SU-DHL-6 (cell line): ENCODE measurements around the gene HSD3B7.

Source experiments
- H2AFZ ChIP-seq: fragments of 200-600 bp; sonication (generic); 2 replicates; pipeline ENCODE4 v1.6.1; 2014; ENCODE audit warnings: low read depth, mild to moderate bottlenecking, moderate library complexity, mixed read lengths, antibody characterized with exemption, low read length; ENCODE audit not compliant: severe bottlenecking
- H3F3A ChIP-seq: fragments of 200-600 bp; shearing (Covaris generic); 2 replicates; pipeline ENCODE4 v1.6.0; 2016; ENCODE audit warnings: antibody characterized with exemption, mild to moderate bottlenecking; ENCODE audit not compliant: insufficient read depth
- H3K27ac ChIP-seq: fragments of 200-600 bp; sonication (generic); 2 replicates; pipeline ENCODE4 v1.5.1; 2016; ENCODE audit warnings: low read depth, mild to moderate bottlenecking, low read length, moderate library complexity, mixed read lengths
- H3K27me3 ChIP-seq: fragments of 200-600 bp; sonication (generic), shearing (Covaris generic); 2 replicates; pipeline ENCODE4 v1.6.0; 2014; ENCODE audit warnings: mild to moderate bottlenecking, low read length
- H3K36me3 ChIP-seq: fragments of 200-600 bp; sonication (generic); 2 replicates; pipeline ENCODE4 v1.6.1; 2014; ENCODE audit warnings: mild to moderate bottlenecking, low read length, mixed read lengths
- H3K4me2 ChIP-seq: fragments of 300-600, 200-600 bp; shearing (Covaris generic), sonication (generic); 2 replicates; pipeline ENCODE4 v1.6.0; 2014; ENCODE audit warnings: low read length, low read depth, mild to moderate bottlenecking; ENCODE audit not compliant: poor library complexity, severe bottlenecking
- H3K4me3 ChIP-seq: fragments of 200-600 bp; sonication (generic); 2 replicates; pipeline ENCODE4 v1.5.1; 2014; ENCODE audit warnings: antibody characterized with exemption, low read length, mild to moderate bottlenecking, mixed read lengths; ENCODE audit not compliant: insufficient read depth, poor library complexity, severe bottlenecking
- H3K79me2 ChIP-seq: fragments of 200-600 bp; sonication (generic); 2 replicates; pipeline ENCODE4 v1.6.1; 2014; ENCODE audit warnings: mild to moderate bottlenecking, low read length, moderate library complexity; ENCODE audit not compliant: insufficient read depth
- H3K9ac ChIP-seq: fragments of 200-600 bp; sonication (generic); 2 replicates; pipeline ENCODE4 v1.7.0; 2014; ENCODE audit warnings: mild to moderate bottlenecking, low read length
- H3K9me2 ChIP-seq: fragments of 200-600 bp; sonication (generic); replicated peaks from 2 replicates; pipeline ENCODE4 v1.6.1; 2014; ENCODE audit warnings: low read length; ENCODE audit not compliant: insufficient read depth
- H3K9me3 ChIP-seq: fragments of 200-600 bp; sonication (generic); 2 replicates; pipeline ENCODE4 v1.6.1; 2014; ENCODE audit warnings: low read length, mixed read lengths; ENCODE audit not compliant: insufficient read depth
- H4K20me1 ChIP-seq: fragments of 200-600 bp; sonication (generic); 2 replicates; pipeline ENCODE4 v1.6.1; 2014; ENCODE audit warnings: low read depth, mild to moderate bottlenecking, antibody characterized with exemption, low read length, moderate library complexity, mixed read lengths
- EZH2phosphoT487 ChIP-seq: fragments of 200-600 bp; sonication (generic), shearing (Covaris generic); conservative IDR thresholded peaks from 2 replicates; pipeline ENCODE4 v1.6.1; 2018; ENCODE audit warnings: mild to moderate bottlenecking, antibody characterized with exemption, low read length, moderate library complexity, mixed read lengths
- TF ChIP-seq, protein P1 (sequence below): fragments of 200-600 bp; sonication (generic); IDR thresholded peaks from one replicate; pipeline ENCODE4 v1.5.1; 2017; ENCODE audit warnings: antibody characterized with exemption, mild to moderate bottlenecking, low read length, moderate library complexity; ENCODE audit not compliant: insufficient read depth, poor library complexity, severe bottlenecking

HSD3B7 gene

DNA sequence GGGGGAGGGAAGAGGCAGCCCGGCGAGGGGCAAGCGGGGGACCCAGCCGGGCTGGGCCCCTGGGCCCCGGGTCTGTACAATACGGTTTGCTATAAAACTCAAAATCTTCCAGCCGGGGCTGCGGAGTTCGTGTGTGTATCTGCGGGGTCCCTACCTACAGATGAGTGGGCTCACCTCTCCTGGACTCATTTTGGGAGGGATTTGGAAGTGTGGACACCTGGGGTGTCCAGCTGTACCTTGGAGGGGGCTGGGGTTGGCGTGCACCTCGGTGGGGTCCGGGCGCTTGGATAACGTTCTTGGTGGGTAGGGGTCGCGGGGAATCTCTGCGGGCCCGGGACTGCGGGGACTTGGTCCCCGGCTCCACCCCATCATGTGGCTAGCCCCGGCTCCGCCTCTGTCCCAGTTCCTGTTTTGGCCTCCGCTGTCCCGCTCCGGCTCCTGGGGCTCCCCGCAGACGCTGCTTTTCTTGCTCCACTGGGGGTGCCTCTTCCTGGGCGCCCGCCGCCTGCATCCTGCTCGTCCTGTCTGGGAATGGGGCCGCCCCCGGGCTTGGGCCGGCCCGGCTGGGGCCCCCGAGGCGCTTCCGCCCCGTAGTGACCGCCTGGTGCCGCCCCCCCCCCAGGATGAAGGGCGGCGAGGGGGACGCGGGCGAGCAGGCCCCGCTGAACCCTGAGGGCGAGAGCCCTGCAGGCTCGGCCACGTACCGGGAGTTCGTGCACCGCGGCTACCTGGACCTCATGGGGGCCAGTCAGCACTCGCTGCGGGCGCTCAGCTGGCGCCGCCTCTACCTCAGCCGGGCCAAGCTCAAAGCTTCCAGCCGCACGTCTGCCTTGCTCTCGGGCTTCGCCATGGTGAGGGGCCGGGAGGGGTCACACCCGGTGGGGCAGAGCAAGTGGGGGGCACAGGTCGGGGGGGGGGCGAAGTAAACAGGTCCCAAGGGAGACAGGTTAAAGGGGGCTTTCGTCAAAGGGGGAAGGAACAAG is 36.0 kb upstream of the HSD3B7 start, which contains the start of gene ORAI3:
Gene ORAI3, plus strand, starts transcription at position 402 of the 983 bp plus-strand sequence. Its CDS starts 222 bp downstream, at position 624.
- TF ChIP-seq, protein P1, sequence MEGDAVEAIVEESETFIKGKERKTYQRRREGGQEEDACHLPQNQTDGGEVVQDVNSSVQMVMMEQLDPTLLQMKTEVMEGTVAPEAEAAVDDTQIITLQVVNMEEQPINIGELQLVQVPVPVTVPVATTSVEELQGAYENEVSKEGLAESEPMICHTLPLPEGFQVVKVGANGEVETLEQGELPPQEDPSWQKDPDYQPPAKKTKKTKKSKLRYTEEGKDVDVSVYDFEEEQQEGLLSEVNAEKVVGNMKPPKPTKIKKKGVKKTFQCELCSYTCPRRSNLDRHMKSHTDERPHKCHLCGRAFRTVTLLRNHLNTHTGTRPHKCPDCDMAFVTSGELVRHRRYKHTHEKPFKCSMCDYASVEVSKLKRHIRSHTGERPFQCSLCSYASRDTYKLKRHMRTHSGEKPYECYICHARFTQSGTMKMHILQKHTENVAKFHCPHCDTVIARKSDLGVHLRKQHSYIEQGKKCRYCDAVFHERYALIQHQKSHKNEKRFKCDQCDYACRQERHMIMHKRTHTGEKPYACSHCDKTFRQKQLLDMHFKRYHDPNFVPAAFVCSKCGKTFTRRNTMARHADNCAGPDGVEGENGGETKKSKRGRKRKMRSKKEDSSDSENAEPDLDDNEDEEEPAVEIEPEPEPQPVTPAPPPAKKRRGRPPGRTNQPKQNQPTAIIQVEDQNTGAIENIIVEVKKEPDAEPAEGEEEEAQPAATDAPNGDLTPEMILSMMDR = no peak
- TF ChIP-seq EZH2phosphoT487 = no peak
- H3K4me3 ChIP-seq = peak within 1 kb of the TSS; percentile 69
- peak within 1 kb of the TSS; percentile 44 for H3K27ac ChIP-seq
- H3K27me3 ChIP-seq = no peaks in the 10 kb centered on the region
- H3K79me2 ChIP-seq = 0 out of 2 replicates have a peak, but pooled peaks cover 3% of the 10 kb centered on the region
- peak within 1 kb of the TSS; percentile 67 for H2AFZ ChIP-seq
- H3K4me2 ChIP-seq = peak within 1 kb of the TSS; percentile 79
- no peaks in the 10 kb centered on the region for H4K20me1 ChIP-seq
- H3K9me3 ChIP-seq = no peaks in the 10 kb centered on the region
- H3K9ac ChIP-seq = peak within 1 kb of the TSS; percentile 89
- no peaks in the 10 kb centered on the region for H3K9me2 ChIP-seq
- H3F3A ChIP-seq = peaks cover 7% of the 10 kb centered on the region; the same call in 1 of the 2 replicates
- H3K36me3 ChIP-seq = no peaks in the 10 kb centered on the region

DNA sequence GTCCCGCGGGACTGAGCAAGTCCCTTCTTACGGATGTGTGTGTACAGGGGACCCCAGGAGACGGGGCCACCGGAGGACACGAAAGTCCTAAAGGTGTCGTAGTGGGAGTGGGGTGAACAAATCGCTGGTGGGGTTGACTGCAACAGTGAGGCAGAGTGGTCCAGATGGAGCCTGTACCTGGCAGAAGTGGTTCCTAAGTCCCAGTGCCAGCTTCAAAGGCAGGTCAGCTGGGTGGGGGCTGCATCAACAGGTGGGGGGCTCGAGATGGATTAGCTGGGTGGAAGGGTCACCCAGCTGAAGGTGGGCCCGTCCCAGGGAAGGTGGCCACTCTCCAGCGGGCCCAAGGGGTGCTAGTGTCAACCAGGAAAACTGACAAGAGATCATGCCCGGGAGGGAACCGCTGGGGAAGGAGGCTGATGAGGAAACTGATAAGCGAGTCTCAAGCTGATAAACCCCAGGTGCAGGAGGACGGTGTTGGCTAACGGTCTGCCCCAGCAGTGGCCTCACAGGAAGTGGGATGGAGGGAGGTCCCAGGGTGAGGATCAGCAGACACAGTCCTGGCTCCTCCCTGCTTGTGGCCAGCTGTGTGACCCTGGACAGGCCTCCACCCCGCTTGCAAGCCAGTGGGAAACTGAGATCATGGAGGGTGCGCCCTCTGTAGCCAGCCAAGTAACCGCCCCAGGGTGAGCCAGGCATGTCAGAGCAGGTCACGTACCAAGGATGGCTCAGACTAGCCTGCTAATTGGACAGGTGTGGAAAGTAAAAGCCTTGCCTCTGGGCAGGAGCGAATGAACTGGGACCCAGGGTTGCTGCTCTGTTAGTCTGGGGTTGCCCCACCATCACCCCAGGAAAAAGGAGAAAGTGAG is 35.1 kb upstream of the HSD3B7 start:
- H3K27ac ChIP-seq = 0 out of 2 replicates have a peak overlapping the region, but pooled peaks have one; percentile 42
- no peak overlapping the region for H2AFZ ChIP-seq
- no peaks in the 10 kb centered on the region for H4K20me1 ChIP-seq
- 0 out of 2 replicates have a peak, but pooled peaks cover 3% of the 10 kb centered on the region for H3K79me2 ChIP-seq
- H3K4me3 ChIP-seq = peak overlapping the region; percentile 69
- H3K36me3 ChIP-seq = no peaks in the 10 kb centered on the region
- H3K4me2 ChIP-seq = peak overlapping the region; percentile 79
- H3K9me3 ChIP-seq = no peaks in the 10 kb centered on the region
- no peaks in the 10 kb centered on the region for H3K9me2 ChIP-seq
- no peaks in the 10 kb centered on the region for H3K27me3 ChIP-seq
- H3F3A ChIP-seq = peaks cover 9% of the 10 kb centered on the region; the same call in 1 of the 2 replicates
- peak overlapping the region; percentile 89 for H3K9ac ChIP-seq
- TF ChIP-seq, protein P1 = peak; percentile 27
- no peak for TF ChIP-seq EZH2phosphoT487

DNA sequence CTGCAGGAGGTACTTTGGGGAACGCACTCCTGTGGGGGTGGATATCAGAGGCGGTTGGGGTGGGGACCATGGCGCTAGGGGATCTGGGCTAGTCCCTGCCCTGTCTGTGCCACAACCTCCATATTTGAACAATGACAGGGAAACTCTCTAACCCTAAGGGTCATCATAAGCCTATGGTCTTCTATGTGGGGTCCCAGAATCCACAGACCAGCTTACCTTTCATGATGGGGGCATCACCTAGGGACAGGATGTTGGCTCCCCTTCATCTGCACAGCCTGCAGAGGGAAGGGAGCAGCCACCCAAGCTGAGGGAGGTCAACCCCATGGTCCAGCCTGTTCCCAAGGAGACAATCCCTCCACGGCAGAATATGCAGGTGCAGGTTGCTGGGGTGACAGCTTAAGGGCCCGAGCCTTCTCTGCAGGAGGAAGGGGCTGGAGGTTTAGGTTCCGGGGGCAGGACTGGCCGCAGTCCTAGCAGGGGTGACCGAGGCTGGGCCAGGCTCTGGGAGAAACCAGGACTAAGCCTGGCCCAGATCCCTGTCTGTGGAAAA is 34.4 kb upstream of the HSD3B7 start:
- Histone ChIP-seq H3K27ac (no peak overlapping the region), H2AFZ (no peak overlapping the region), H3K79me2 (0 out of 2 replicates have a peak, but pooled peaks cover 3% of the 10 kb centered on the region), H3K4me2 (peak overlapping the region; percentile 79), H3F3A (peaks cover 8% of the 10 kb centered on the region; the same call in 1 of the 2 replicates), H3K36me3 (no peaks in the 10 kb centered on the region), H3K9me2 (no peaks in the 10 kb centered on the region), H3K27me3 (no peaks in the 10 kb centered on the region), H3K9ac (0 out of 2 replicates have a peak overlapping the region, but pooled peaks have one; percentile 89), H3K9me3 (no peaks in the 10 kb centered on the region), H3K4me3 (no peak overlapping the region), H4K20me1 (no peaks in the 10 kb centered on the region)
- no peak for TF ChIP-seq EZH2phosphoT487
- TF ChIP-seq, protein P1 = no peak
